ENCODE measurements around the gene FAM193A. TPM values are rescaled to one million over a fixed set of nuclear protein-coding genes. Genes with fewer than 3 reads are reported as not detected.
"Not testable (repeated sequence)": the region's sequence is repeated elsewhere in the genome, so short reads cannot be mapped to it uniquely, and the experiment has no call there.

Gene FAM193A
- total RNA-seq, 4 donors from 2014 or later: 9.8 to 18.7 (median 16.4) TPM

DNA sequence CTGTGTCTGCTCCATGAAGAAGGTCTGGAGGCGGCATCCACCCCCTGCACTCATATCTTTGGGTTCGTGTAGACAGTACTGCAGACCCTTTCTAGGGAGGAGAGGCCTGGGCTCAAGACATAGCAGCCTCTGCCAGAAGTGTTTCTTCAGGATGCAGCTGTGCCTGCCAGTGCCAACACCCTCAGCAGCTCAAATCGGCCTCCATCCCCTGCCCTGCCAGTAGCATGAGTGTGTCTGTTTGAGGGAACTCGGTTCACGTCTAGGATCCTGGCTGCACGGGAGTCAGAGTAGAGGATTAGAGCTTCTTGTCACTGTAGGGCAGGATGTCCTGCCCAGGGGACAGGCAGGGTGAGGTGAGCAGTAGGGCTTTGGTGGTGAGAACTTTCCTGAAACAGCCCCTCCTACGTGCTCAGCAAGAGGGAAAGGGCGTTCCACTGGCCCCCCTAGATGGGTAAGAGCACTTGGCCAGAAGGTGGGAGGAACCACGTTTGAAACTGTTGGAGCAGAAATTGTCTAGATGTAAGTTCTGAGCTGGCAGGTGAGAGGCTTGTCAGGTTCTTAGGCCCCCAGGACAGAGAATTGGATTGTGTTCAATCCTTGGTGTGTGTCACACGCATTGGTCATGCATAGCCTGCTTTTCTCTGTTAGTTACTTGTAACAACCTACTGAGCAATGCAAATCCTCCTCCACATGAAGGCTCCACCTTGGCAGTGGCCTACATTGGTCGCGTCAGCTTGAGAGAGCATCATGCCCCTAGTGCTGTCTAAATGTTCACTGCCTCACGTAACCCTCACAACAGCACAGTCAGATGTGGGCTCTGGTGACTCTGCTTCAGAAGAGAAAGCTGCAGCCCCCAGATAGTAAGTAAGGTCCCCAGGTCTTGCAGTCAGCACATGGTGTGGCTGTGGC, 25.8 kb upstream of the FAM193A start:
- WGBS, 2 donors: 79 to 81% methylated on average over 6 to 8 of the region's 13 CpGs
- Histone ChIP-seq H3K36me3 (peaks cover 26 to 98% (median 33%) of the 10 kb centered on the region in 3 donors), H3K27me3 (no peaks in the 10 kb centered on the region), H3K9me3 (no peaks in the 10 kb centered on the region), H3K4me1 (no peaks in the 10 kb centered on the region), H3K4me3 (no peak overlapping the region), H3K27ac (no peak overlapping the region)
- TF ChIP-seq, protein P1, sequence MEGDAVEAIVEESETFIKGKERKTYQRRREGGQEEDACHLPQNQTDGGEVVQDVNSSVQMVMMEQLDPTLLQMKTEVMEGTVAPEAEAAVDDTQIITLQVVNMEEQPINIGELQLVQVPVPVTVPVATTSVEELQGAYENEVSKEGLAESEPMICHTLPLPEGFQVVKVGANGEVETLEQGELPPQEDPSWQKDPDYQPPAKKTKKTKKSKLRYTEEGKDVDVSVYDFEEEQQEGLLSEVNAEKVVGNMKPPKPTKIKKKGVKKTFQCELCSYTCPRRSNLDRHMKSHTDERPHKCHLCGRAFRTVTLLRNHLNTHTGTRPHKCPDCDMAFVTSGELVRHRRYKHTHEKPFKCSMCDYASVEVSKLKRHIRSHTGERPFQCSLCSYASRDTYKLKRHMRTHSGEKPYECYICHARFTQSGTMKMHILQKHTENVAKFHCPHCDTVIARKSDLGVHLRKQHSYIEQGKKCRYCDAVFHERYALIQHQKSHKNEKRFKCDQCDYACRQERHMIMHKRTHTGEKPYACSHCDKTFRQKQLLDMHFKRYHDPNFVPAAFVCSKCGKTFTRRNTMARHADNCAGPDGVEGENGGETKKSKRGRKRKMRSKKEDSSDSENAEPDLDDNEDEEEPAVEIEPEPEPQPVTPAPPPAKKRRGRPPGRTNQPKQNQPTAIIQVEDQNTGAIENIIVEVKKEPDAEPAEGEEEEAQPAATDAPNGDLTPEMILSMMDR (IDR thresholded peaks at IDR 0.05): no peak
- no peak for TF ChIP-seq POLR2A (IDR thresholded peaks at IDR 0.05)
- intact Hi-C loops (cut with DNase I): no loop called here
- DNase-seq: no peak

DNA sequence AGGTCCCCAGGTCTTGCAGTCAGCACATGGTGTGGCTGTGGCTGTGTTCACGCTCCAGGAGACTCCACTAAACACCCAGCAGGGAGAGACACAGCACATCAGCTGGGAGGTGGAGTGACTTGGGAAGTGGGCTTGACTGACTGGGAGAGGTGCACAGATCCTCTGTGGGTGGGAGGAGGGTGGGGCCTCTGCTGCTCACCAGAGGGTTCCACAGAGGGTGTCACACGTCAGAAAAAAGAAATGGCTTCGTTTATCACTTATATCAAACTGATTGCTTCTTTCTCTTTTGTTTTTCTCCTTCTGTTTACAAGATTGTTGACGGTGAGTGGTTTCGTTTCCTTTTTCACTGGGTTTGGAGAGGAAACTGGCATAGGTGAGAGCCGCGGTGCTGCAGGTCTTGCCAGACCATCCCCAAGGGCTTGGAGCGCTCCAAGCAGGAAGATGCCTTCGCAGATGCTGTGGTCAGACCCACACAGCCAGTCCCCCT, 24.8 kb upstream of the FAM193A start:
- Histone ChIP-seq H3K4me1 (peaks cover 0 to 8% (median 0%) of the 10 kb centered on the region in 3 donors), H3K27me3 (no peaks in the 10 kb centered on the region), H3K36me3 (peaks cover 26 to 97% (median 33%) of the 10 kb centered on the region in 3 donors), H3K4me3 (no peak overlapping the region), H3K27ac (no peak overlapping the region), H3K9me3 (no peaks in the 10 kb centered on the region)
- no peak for DNase-seq
- 65 to 75% methylated on average over 6 to 8 of the region's 9 CpGs for WGBS, 2 donors
- intact Hi-C loops (cut with DNase I): no loop called here
- TF ChIP-seq POLR2A (IDR thresholded peaks at IDR 0.05): no peak
- TF ChIP-seq, protein P1 (IDR thresholded peaks at IDR 0.05): no peak

DNA sequence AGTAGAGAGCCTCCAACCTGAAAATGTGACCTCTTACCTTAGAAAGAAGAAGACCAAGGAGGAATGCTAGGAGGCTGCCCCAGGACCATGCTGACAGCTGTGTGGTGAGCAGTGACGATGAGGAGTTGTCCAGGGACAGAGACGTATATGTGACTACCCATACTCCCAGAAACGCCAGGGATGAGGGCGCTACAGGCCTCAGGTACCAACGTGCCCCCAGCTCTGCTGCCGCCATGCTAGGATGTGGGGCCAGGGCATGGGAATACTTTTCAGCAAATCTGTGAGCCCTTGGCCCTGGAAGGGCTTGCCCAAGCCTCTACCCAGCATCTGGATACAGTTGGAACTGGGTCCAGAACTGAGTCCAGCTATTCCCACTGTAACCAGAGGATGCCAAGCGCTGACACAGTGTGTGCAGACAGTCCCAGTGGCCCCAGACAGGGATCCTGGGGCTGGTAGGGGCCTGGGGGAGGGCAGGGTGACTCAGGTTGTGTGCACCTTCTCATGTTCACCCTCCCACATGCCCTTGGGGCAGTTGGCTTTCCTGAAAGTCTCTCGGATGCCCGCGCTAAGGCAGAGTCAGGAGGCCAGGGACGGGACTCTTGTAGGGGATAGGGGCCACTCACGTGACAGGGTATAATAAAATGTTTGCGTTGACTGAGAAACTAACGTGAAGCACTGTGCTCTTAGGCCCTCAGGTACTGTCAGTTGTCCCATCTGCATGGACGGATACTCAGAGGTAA, 23.9 kb upstream of the FAM193A start:
- intact Hi-C loops (cut with DNase I): no loop called here
- no peaks in the 10 kb centered on the region for H3K9me3 ChIP-seq
- TF ChIP-seq POLR2A (IDR thresholded peaks at IDR 0.05): no peak
- TF ChIP-seq, protein P1 (IDR thresholded peaks at IDR 0.05): no peak
- WGBS, 2 donors: 92 to 97% methylated on average over 10 to 12 of the region's 15 CpGs
- no peaks in the 10 kb centered on the region for H3K27me3 ChIP-seq
- no peak for DNase-seq
- no peak overlapping the region for H3K4me3 ChIP-seq
- peaks cover 26 to 89% (median 33%) of the 10 kb centered on the region in 3 donors for H3K36me3 ChIP-seq
- H3K27ac ChIP-seq: no peak overlapping the region
- peaks cover 0 to 8% (median 0%) of the 10 kb centered on the region in 3 donors for H3K4me1 ChIP-seq

DNA sequence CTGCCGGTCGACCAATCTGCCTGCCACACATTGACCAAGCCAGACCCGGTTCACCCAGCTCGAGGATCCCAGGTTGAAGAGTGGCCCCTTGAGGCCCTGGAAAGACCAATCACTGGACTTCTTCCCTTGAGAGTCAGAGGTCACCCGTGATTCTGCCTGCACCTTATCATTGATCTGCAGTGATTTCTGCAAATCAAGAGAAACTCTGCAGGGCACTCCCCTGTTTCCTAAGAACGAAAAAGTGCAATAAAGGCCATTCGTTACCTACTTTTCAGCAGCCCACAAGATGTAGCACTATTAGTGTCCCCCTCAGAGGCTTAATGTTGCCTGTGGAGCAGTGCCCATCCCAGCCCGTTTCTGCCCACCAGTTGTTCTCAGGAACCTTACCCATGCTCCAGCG, 22.3 kb upstream of the FAM193A start:
- H3K4me3 ChIP-seq; intact Hi-C loops (cut with DNase I); H3K27ac ChIP-seq; H3K4me1 ChIP-seq; H3K9me3 ChIP-seq; H3K27me3 ChIP-seq; DNase-seq: not testable (repeated sequence)
- H3K36me3 ChIP-seq: peaks cover 24 to 72% (median 33%) of the 10 kb centered on the region in 3 donors
- 84 to 85% methylated on average over 9 of the region's 9 CpGs for WGBS, 2 donors

DNA sequence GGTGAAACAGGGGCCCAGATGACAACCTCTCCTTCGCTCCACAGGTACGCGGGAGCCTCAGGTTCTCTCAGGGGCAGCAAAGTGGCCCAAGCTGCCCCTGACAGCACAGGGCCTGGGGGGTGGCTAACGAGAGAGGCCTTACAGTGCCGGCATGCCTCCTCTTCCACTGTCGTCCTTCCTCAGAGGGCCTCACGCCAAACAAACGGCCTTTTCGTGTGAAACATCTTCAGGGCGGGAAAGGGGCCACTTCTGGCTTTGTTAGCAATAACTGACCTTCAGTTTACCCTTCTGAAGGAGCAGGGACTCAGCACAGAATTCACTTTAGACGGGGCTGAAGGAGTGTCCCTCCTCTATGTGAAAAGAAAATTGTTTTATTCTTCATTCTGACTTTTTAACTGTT, 21.5 kb upstream of the FAM193A start:
- intact Hi-C loops (cut with DNase I); H3K27me3 ChIP-seq; H3K27ac ChIP-seq; H3K9me3 ChIP-seq; H3K4me3 ChIP-seq; H3K4me1 ChIP-seq; DNase-seq: not testable (repeated sequence)
- 66 to 73% methylated on average over 5 to 8 of the region's 11 CpGs for WGBS, 2 donors
- peaks cover 21 to 65% (median 33%) of the 10 kb centered on the region in 3 donors for H3K36me3 ChIP-seq
